GM21390 (cell line): Measurements from ENCODE around the gene SHISA4.
"Not testable (repeated sequence)": the region's sequence is repeated elsewhere in the genome, so short reads cannot be mapped to it uniquely, and the experiment has no call there.

Source experiments
- ATAC-seq: cut with Tn5 transposase; IDR thresholded peaks from one replicate; pipeline ENCODE4 v1.9.1; 2021; ENCODE audit not compliant: unreplicated experiment

SHISA4 gene

DNA sequence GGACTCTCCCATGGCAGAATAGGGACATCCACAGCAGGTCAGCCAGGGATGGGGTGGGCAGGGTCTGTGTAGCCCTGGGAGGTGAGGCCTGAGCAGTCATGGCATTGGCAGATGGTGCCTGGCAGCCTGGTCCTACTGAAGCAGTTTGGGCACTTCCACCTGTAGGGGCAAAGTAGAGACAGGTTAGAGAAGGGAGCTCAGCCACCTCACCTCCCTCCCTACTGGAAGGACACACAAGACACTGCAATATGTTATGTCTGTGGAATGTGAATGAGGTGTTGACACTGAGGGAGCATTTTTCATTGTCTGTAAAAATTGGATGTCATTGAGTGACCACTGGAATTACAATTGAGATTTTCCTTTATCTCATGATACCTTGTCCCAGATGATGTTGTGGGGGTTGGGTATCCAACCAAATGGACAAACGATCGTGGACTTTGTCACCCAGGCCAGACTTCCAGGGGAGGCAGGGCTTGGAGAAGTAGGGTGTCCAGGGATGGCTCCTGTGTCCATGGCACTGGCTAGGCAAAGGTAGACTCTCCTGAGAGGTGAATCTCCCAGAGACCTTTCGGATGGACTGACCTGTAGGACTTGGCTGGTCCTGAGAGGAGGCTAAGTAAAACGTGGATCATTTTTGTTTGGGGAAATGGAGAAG lies 9.7 kb downstream of the SHISA4 start:
- ATAC-seq, result no peak

DNA sequence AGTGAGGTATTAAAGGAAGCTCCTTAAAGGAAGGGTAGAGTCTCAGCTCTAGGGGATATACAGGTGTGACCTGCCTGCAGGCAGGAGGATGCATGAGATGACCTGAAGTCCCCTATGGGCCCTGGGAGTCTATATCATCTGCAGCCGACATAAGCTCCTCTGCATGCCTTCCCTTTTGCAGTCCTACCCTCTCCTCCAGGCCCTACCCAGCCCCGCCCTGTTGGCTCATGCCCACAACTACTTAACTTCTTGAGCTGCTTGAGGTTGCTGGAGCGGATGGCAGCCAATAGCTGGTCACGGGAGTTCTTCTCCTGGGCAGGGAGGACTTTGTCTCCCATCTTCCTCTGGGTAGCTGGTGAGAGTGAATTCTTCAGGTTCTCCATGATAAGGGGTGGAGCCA lies 10.3 kb downstream of the SHISA4 start:
- no peak for ATAC-seq

DNA sequence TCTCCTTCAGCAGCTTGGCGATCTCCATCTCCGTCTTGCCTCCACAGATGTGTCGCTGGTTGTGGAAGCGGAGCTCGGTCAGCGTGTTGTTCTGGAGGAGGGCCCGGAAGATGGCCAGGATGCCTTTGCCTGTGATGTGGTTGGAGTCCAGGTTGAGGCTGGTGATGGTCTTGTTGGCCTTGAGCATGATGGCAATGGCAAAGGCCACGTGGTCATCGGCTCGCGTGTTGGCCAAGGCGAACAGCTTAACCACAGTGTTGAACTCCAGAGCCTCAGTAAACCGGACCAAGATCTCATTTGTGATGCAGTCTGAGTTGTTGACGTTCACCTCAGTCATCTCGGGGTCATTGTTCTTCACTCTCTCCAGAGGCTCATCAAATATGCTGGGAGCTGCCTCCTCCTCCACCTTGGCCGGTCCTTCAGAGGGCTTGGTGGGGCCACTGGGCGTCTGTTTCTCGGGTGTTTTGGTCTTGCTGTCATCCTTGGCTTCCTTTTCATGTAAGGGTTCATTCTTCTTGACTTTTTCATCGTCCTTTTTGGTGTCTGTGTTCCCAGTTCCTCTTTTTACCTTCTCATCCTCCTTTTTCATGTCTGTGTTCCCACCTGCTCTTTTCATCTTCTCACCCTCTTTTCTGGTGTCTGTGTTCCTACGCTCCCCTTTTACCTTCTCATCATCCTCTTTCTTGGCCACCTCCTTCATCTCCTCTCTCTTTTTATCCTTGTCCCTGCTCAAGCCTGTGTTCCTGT lies 11.2 kb downstream of the SHISA4 start:
- ATAC-seq, result no peak

DNA sequence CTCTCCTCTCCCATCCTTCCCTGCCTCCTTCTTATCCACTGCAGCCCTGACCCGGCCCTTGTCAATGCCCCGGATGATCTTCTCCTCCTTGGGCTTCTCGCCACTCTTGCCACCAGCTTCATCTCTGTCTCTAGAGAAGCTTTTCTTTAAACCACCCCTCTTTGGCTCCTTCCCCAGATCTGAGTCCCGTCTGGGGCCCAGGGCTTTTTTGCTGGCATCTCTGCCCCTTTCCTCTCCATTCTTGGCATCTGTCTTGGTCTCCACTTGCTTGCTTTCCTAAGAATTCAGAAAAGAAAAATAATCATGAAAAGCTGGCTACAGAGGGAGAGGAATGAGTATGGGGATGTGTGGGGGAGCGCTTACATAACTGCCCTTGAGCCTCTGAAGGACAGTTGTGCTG lies 11.8 kb downstream of the SHISA4 start:
- no peak for ATAC-seq

DNA sequence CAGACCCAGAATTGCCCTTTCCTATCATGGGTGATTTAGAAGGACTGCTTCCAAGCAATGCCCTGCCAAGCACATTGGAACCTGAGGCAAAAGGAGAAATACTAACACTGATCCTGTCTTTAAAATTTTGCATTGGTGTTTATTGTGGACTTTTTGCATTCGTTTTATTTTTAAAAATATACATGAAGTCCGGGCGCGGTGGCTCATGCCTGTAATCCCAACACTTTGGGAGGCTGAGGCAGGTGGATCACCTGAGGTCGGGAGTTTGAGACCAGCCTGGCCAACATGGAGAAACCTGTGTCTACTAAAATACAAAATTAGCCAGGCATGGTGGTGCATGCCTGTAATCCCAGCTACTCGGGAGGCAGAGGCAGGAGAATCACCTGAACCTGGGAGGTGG lies 12.3 kb downstream of the SHISA4 start:
- not testable (repeated sequence) for ATAC-seq

DNA sequence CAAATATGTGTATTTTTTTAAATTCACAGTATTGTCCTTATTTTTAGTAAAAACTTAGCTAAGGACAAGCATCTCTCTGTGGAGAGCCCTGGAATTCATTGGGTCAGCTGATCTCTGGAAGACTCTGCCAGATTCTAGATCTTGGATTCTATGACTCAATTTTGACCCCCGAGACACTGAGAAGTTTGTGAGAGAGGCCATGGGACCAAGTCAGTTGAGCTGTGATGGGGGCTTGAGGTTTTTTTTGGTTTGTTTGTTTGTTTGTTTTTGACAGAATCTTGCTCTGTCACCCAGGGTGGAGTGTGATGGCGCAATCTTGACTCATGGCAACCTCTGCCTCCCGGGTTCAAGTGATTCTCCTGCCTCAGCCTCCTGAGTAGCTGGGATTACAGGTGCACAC lies 13.5 kb downstream of the SHISA4 start:
- ATAC-seq, result no peak

DNA sequence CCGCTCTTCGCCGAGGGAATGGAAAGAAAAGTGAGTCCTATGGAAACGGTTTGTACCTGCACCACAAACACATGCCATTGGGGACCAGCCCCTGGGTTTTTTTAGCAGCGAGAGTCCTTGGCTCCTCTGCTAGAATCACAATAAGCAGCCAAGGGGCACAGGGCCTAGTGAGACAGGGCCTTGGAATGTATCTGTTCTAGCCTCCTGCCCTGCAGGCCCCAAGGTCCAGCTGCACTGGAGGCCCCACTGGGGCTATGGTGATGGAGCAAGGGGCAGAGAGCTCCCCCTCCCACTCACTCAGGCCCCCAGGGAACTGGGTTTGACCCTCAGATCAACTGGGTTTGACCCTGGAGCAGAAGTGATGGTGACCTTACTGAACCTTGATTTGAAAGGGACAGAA lies 14.4 kb downstream of the SHISA4 start:
- no peak for ATAC-seq

DNA sequence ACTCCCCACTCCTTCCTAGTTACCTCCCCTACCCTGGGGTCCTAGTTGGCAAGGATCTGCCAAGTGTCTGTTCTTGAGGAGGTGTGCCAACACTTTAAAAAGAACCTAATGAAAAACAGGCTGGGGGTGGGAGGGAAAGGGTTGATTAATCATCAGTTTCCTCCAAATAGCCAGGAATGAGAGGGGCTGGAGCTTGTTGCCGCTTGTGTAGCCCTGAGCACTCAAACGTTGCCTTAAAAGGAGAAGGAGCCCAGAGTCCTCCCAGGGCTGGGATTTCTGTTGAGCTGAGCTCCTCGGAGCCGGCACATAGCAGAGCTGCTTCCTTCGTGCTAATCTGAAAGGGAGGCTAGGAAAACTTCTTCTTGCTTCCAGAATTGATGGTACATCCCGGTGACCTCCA lies 15.9 kb downstream of the SHISA4 start:
- no peak for ATAC-seq

DNA sequence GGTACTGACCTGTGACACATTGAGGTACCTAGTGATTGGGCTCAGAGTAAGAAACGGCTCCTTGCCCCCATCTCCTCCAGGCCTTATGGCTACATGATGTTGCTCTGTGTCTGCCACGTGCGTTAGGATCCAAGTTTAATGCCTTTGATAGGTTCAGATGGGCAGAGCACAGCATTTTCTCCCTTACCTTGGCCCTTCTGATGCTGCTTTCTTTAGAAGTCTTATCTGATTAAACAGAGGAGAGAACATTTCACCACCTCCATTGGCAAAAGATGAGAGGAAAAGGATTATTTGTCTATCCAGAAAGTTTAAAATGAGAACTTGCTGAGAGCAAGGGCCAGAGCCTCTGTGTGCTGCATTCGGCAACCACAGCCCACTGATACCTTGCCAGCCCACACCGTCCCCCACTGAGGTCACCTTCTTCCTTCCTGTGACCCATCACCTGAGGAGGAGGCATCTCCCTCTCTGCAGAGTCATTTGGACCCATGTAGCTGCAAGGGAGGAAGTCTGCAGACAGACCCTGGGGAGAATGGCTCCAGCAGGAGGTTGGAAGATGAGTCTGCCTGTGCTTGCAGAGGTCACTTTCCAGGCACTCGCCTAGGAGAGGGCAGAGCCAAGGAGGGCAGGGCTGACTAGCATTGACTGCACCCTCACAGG lies 16.7 kb downstream of the SHISA4 start:
- no peak for ATAC-seq

DNA sequence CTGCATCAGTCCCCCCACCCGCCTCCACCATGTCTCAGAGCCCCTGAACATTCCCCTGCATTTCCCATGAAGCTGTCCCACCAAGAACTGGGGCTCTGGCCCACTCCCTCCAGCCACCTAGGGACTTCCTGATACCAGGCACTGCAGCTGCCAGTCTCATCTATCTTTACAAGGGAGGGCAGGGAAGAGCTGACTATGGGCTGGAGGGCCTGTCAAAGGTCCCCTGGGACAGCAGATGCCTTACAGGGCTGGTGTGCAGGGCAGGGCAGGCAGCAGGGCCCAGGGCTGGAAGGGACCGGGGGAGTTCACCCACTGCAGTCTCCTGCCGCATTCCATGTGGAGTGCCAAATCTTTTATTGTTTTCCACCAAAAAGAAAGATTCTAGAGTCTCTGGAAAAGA lies 17.6 kb downstream of the SHISA4 start:
- ATAC-seq, result no peak

DNA sequence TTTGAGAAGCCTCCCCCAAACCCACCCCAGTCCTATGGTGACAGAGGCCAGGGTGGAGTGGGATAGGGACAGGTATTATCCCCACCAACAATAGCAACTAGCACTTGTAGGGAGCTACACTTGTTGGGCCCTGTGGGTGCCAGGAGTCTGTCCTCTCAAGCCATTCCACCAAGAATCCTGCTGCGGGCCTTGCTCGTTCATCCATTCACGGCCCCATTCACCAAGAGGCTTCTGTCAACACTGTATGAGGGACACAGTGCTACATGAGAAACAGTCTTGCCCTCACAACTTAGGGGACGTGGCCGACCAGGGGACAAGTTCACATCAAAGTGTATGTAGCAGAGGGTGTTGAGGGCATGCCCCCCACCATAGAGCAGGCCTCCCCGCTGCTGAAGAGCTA lies 18.9 kb downstream of the SHISA4 start:
- ATAC-seq, result no peak

DNA sequence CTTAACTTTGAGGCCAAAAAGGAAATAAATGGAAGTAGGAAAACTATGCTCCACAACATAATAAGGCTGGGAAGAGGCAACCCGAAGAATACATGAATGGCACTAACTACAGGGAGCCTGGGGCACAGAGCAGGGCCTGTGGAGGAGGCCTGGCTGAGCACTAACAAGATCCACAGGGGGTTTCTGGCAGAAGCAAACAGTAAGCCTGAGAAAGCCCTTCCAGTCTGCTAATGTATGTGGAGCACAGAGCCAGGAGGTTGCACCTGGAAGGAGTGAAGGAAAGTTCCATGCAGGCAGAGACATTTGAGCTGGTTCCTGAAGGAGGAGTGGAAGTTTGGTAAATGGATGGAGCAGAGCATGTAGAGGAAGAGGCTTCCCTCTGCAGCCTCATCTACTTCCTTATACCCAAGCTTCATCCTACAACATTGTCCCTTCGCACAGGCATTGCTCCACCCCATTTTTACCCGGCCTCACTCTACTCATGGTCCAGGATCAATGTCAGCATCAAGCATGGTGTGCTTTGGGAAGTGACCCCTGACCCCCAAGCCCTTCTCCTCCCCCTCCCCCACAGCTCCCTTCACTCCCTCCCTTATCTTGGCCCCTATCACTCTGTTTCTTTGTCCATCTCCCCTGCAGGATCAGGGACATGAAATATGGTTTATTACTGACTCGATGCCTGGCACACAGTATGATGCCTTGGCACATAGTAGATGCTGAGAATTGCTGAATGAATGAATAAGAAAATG lies 23.3 kb downstream of the SHISA4 start:
- no peak for ATAC-seq

DNA sequence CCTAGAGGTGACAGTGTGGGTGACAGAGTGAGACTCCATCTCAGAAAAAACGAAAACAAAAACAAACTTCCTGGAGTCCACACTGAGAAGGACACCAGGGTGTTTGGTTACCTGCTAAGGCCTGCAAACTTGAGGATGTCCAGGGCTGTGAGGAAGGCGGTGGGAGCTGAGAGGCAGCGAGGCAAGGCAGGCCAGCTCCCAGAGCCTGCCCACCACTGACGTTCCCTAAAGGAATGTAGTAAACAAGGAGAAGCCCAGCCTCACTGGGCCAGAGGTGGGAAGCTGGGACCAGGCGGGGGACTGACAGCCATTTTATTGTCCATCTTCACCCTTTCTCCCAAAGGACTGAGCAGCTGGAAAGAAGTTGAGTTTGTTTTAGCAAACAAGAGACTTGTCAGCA lies 24.1 kb downstream of the SHISA4 start:
- ATAC-seq, result no peak

DNA sequence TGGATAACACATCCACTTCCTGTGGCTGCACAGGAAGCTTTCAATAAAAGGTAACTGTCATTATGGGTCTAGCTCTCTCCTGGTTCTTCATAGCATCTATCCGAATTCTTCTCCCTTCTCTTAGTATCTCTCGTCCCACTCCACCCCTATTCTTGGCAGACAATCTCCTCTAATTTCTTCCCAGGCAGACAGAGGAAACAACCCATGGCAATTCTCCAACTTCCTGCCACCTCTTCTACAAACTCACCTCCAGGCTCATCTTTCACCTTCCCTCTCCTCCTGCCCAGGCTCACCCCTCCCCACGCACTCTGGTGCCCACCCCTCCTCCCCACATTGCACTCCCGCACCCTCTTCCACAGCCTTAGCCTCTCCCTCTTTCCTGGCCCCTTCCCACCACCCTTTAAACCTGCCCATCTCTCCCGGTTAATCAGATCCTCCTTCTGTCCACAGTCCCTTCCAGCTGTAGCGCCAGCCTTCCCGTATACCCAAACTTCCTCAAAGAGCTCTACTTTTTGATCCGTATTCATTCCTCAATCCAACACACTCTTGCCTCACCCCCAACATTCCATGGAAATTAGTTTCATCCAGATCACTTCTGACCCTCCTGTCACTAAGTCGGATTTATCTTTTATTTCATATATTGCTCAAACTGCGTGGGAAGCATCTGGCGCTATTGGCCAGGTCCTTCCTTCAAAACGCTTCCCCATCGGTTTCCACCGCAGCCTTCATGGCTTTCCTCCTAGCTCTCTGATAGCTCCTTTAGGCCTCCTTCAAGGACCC lies 25.9 kb downstream of the SHISA4 start:
- no peak for ATAC-seq

DNA sequence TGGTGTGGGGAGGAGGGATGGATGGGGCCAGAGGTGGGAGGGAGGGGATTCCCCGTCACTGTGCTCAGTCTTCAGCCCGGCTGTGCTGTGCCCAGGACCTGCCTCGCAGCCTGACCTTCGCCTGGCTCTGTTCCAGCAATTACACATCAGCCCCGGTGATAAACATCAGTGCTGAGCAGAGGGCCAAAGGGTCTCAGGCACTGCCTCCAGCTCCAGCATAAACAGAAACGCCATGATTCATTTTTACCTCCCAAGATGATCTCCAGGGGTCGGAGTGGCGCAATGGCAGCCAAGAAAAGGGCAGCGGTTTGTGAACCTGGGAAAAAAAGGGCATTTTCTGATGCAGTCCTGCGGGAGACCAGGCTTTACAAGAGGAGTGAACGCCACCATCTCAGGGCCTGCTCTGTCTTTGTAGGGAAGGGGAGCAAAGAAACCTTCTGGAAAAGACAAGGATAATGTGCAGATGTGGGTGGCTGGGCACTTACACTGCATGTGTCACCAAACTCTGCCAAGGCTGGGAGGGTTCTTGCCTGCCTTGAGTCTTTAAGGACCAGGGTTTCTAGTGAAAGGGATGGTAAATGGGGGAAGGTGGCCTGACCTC lies 28.1 kb downstream of the SHISA4 start:
- no peak for ATAC-seq

DNA sequence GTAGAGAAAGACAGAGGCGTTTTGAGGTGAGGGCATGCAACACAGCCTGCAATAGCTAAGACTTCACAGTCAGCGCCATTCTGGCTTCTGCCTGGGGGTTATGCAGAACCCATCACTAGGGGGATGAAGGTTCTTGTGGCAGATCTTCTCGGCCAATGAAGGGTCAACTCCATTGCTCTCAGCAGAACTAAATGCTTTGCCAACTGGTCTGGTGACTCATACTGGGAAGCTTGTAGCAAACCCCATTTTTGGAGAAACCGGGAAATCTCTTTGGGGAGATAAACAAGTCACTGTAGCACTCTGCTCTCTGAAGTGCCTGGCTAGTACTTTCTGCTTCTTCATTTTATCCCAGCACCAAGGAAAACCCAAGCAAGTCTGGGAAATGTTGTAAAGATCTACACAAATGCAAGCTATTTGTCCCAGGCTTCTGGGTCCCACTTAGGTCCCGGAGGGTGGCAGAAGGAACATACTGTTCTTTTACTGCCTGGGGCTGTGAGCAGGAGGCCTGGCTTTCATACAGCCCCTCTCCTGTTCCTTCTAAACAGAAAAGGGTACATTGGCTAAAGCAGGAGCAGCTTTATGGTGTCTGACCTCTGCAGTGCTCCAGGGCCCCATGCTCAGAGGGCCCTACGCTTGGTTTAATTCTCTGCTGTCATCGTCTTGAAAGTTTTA lies 28.8 kb downstream of the SHISA4 start:
- ATAC-seq, result no peak

DNA sequence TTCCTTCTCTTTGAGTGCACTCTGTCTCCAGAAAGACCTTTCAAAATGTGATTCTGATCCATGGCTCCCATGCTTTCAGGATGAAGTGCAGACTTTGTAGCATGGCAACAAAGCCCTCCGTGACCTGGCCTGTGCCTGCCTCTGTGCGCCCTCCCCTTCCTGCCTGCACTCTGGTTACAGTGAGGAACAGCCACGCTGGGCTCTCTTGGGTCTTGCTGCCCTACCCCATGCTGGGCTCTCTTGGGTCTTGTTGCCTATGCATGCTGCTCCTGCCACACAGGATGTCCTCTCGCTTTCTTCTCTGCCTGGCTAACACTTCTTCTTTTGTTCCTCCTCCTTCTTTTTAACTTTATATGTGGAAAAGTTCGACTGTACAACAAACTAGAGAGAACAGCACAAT lies 29.6 kb downstream of the SHISA4 start:
- ATAC-seq, result no peak

DNA sequence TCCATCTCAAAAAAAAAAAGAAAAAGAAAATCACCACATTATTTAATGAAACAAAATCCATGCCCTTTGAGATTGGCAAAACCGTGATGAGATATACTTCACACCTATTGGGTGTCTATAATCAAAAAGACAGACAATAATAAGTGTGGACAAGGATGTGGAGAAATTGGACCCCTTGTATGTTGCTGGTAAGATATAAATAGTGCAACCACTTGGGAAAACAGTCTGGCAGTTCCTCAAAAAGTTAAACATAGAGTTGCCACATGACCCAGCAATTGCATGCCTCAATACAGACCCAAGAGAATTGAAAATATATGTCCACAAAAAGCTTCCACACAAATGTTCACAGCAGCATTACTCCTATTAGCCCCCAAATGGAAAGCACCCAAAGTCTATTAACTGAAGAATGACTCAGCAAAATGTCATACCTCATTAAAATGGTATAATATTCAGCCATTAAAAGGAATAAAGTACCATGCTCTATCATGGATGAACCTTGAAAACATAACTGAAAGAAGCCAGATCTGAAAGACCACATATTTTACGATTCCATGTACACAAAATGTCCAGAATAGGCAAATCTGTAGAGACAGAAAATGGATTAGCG lies 33.4 kb downstream of the SHISA4 start:
- no peak for ATAC-seq

DNA sequence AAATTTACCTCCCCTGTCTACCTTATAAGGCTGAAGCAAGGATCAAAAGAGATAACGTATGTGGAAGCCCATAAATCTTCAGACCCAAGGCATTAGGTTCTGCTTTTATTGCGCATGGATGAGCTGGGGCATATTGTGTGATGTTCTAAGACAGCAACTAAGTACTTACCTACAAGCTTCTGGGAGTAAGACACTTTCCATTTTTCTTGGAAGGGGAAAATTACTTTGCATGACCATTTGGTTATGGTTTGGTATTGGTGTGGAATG lies 36.5 kb downstream of the SHISA4 start:
- ATAC-seq, result no peak
